DOHH2 (cell line): ENCODE results near the gene MYO10.

Source experiments
- EZH2phosphoT487 ChIP-seq: fragments of 200-600 bp; sonication (generic); IDR thresholded peaks from 2 replicates; pipeline ENCODE4 v1.6.1; 2017; ENCODE audit warnings: borderline replicate concordance, mild to moderate bottlenecking, antibody characterized with exemption, low read length, moderate library complexity, mixed read lengths
- TF ChIP-seq, protein P1 (sequence below): fragments of 200-600 bp; sonication (generic); IDR thresholded peaks from one replicate; pipeline ENCODE4 v1.5.1; 2014; ENCODE audit warnings: antibody characterized with exemption, mild to moderate bottlenecking, low read depth, low read length; ENCODE audit not compliant: poor library complexity, severe bottlenecking

DNA sequence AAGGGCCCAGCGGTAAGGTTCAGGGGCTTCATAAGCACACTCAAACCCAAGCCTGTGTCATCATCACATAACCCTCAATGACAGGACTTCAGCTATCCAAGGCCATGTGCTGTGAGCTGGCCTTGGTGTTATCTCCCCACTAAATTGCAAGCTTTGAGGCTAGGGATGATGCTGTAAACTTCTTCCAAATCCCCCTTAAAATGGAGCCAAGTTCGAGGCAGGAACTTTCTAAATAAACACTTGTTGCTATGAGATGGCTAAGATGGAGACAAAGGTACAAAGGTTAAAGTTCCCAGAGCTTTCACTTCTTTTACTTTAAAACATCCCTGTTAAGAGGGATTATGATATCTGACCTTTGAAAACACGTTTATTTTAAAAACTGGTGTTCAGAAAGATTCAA, 123.6 kb downstream of the MYO10 start:
- TF ChIP-seq, protein P1, sequence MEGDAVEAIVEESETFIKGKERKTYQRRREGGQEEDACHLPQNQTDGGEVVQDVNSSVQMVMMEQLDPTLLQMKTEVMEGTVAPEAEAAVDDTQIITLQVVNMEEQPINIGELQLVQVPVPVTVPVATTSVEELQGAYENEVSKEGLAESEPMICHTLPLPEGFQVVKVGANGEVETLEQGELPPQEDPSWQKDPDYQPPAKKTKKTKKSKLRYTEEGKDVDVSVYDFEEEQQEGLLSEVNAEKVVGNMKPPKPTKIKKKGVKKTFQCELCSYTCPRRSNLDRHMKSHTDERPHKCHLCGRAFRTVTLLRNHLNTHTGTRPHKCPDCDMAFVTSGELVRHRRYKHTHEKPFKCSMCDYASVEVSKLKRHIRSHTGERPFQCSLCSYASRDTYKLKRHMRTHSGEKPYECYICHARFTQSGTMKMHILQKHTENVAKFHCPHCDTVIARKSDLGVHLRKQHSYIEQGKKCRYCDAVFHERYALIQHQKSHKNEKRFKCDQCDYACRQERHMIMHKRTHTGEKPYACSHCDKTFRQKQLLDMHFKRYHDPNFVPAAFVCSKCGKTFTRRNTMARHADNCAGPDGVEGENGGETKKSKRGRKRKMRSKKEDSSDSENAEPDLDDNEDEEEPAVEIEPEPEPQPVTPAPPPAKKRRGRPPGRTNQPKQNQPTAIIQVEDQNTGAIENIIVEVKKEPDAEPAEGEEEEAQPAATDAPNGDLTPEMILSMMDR = no peak
- TF ChIP-seq EZH2phosphoT487 = no peak
